ENCODE data around the gene UCMA.

GRCh38 chr10:13201132-13201531 is 33.0 kb downstream of the UCMA start:
- TF ChIP-seq TAF1 (IDR thresholded peaks at IDR 0.05; ENCODE audit: low read depth) (no peak), EP300 (IDR thresholded peaks at IDR 0.05; ENCODE audit: borderline replicate concordance) (no peak), CREB1 (IDR thresholded peaks at IDR 0.05; ENCODE audit: low read depth) (no peak), MAX (IDR thresholded peaks at IDR 0.05) (no peak), FOXM1 (IDR thresholded peaks at IDR 0.05; ENCODE audit: borderline replicate concordance, low read depth) (no peak), RAD21 (IDR thresholded peaks at IDR 0.05; ENCODE audit: low read depth) (no peak), ZBTB7A (IDR thresholded peaks at IDR 0.05; ENCODE audit: low read depth) (no peak), EGR1 (IDR thresholded peaks at IDR 0.05) (no peak), TEAD4 (IDR thresholded peaks at IDR 0.05) (no peak), REST (IDR thresholded peaks at IDR 0.05; ENCODE audit: low read depth) (no peak)
